Vagina (tissue), 2 donors: ENCODE results near the gene DVL1. TPM values are rescaled to one million over a fixed set of nuclear protein-coding genes. Genes with fewer than 3 reads are reported as not detected.

Experiments
- DNase-seq, 2 donors: peaks; one replicate each; pipeline ENCODE4 v3.0.0-alpha.2; 2017; ENCODE audit errors: extremely low spot score in 2 of 2
- H3K27ac ChIP-seq: fragments of 200-600 bp; sonication (generic); one replicate; pipeline ENCODE4 v1.5.1; 2019
- H3K27me3 ChIP-seq: fragments of 200-600 bp; sonication (generic); one replicate; pipeline ENCODE4 v1.5.1; 2019
- H3K36me3 ChIP-seq, 2 donors: fragments of 200-600 bp; sonication (generic); one replicate each; pipeline ENCODE4 v1.5.1; 2017 to 2019
- H3K4me1 ChIP-seq: fragments of 200-600 bp; sonication (generic); one replicate; pipeline ENCODE4 v1.5.1; 2019
- H3K4me3 ChIP-seq, 2 donors: fragments of 200-600 bp; sonication (generic); 1 replicate in 1 of 2; 2 replicates in 1 of 2; pipeline ENCODE4 v1.5.1; 2016 to 2019
- H3K9me3 ChIP-seq: fragments of 200-600 bp; sonication (generic); one replicate; pipeline ENCODE4 v1.5.1; 2019
- POLR2A ChIP-seq, 2 donors: fragments of 450-650 bp; IDR thresholded peaks; one replicate each; pipeline ENCODE4 v1.6.1; 2017; ENCODE audit warnings: antibody characterized with exemption in 2 of 2, mild to moderate bottlenecking in 2 of 2, moderate library complexity in 2 of 2
- POLR2AphosphoS5 ChIP-seq, 2 donors: sonication (generic); formaldehyde crosslinking; IDR thresholded peaks; one replicate each; pipeline ENCODE4 v1.9.0; 2017; ENCODE audit warnings: antibody characterized with exemption in 2 of 2, mild to moderate bottlenecking in 2 of 2, low read depth in 1 of 2; ENCODE audit not compliant: insufficient read depth in 1 of 2
- intact Hi-C: fragments of 100-400 bp; cut with DNase I; formaldehyde crosslinking; loops from one replicate; pipeline ENCODE4 v1.15.1; 2023
- total RNA-seq: library from RNA; depleted of rRNA; stranded (reverse); fragments of >200 nt; gene quantifications from one replicate; pipeline ENCODE4 v1.2.3, GENCODE V29; 2016
- TF ChIP-seq, protein P1 (sequence below), 3 experiments: fragments of 450-650 bp in 2 of 3; fragments of 200-600 bp in 1 of 3; sonication (generic) in 1 of 3; IDR thresholded peaks; one replicate each; pipeline ENCODE4 v1.5.1; 2017 to 2019; ENCODE audit warnings: antibody characterized with exemption in 3 of 3, mild to moderate bottlenecking in 2 of 3, moderate library complexity in 2 of 3

Gene DVL1
- total RNA-seq, 1 donor from 2014 or later = 72.4 TPM

DNA sequence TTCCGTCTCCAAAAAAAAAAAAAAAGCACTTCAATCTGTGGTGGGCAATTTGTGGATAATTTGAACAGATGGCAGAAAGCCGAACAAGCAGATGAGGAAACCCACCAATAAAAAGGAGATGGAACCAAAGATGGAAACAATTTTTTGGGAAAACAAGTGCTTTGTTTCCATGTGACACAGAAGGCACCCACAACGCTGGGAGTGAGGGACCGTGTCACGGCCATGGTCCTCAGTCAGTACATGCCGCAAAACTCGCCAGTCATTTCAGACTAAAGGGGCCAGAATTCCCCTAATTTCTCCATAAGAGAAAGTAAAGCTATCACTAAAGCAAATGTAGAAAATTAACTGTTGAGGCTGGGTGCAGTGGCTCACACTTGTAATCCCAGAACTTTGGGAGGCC is 44.9 kb upstream of the DVL1 start:
- H3K36me3 ChIP-seq = peaks cover 4 to 83% of the 10 kb centered on the region in 2 donors
- H3K9me3 ChIP-seq = no peaks in the 10 kb centered on the region
- no peak overlapping the region for H3K4me3 ChIP-seq
- no peaks in the 10 kb centered on the region for H3K27me3 ChIP-seq
- H3K27ac ChIP-seq = no peak overlapping the region
- intact Hi-C loops = no loop called here
- TF ChIP-seq POLR2AphosphoS5 (IDR thresholded peaks at IDR 0.05; ENCODE audit: insufficient read depth in 1 of 2, low read depth in 1 of 2) = no peak
- DNase-seq = no peak
- H3K4me1 ChIP-seq = peaks cover 19% of the 10 kb centered on the region

DNA sequence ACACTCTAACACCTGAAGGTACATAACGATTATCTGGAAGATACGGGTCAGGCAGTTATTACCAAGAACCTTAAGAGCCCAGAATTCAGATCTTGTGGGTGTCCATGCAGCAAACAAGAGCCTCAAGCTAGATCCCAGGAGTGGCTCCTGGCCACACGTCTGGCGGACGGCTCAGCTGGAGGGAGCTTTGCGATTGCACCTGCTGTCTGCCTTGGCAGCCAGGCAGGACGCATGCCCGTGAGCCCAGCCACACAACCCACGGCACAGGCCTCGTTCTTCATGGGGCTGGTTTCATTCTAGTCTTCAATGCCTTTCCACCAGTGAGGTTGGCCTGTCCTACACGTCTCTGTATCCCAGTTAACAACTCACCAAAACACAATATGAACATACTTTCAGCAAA is 44.2 kb upstream of the DVL1 start:
- TF ChIP-seq, protein P1, sequence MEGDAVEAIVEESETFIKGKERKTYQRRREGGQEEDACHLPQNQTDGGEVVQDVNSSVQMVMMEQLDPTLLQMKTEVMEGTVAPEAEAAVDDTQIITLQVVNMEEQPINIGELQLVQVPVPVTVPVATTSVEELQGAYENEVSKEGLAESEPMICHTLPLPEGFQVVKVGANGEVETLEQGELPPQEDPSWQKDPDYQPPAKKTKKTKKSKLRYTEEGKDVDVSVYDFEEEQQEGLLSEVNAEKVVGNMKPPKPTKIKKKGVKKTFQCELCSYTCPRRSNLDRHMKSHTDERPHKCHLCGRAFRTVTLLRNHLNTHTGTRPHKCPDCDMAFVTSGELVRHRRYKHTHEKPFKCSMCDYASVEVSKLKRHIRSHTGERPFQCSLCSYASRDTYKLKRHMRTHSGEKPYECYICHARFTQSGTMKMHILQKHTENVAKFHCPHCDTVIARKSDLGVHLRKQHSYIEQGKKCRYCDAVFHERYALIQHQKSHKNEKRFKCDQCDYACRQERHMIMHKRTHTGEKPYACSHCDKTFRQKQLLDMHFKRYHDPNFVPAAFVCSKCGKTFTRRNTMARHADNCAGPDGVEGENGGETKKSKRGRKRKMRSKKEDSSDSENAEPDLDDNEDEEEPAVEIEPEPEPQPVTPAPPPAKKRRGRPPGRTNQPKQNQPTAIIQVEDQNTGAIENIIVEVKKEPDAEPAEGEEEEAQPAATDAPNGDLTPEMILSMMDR (IDR thresholded peaks at IDR 0.05) = no peak
- TF ChIP-seq POLR2AphosphoS5 (IDR thresholded peaks at IDR 0.05; ENCODE audit: insufficient read depth in 1 of 2, low read depth in 1 of 2) = no peak
- TF ChIP-seq POLR2A (IDR thresholded peaks at IDR 0.05) = no peak
- peaks cover 4 to 90% of the 10 kb centered on the region in 2 donors for H3K36me3 ChIP-seq

DNA sequence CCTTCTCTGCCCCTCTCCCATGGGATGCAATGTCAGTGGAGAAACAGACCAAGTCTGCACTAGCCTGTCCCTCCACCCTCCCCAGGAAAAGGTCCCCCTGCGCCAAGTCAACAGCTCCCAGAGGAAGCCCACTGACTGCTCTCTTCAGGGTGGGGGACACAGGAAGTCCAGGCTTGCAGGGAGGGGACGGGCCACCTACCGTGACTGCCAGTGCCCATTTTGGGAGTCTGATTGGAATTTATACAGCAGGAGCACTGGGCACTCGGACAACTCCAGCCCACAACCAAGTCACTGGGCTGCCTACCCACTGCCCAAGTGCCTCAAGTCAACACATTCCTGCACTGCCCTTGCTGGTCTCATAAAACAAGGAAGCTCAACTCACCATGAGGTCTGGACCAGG is 43.8 kb upstream of the DVL1 start:
- no peaks in the 10 kb centered on the region for H3K9me3 ChIP-seq
- H3K36me3 ChIP-seq = peaks cover 4 to 94% of the 10 kb centered on the region in 2 donors
- H3K4me3 ChIP-seq = no peak overlapping the region
- no peaks in the 10 kb centered on the region for H3K27me3 ChIP-seq
- no peak overlapping the region for H3K27ac ChIP-seq
- intact Hi-C loops = no loop called here
- H3K4me1 ChIP-seq = peaks cover 13% of the 10 kb centered on the region
- TF ChIP-seq POLR2AphosphoS5 (IDR thresholded peaks at IDR 0.05; ENCODE audit: insufficient read depth in 1 of 2, low read depth in 1 of 2) = no peak
- TF ChIP-seq, protein P1 (IDR thresholded peaks at IDR 0.05) = no peak
- no peak for TF ChIP-seq POLR2A (IDR thresholded peaks at IDR 0.05)
- no peak for DNase-seq

More for the DNA sequence above, 44.2 kb upstream of the DVL1 start:
- no peaks in the 10 kb centered on the region for H3K9me3 ChIP-seq
- H3K4me3 ChIP-seq = no peak overlapping the region
- H3K27me3 ChIP-seq = no peaks in the 10 kb centered on the region
- intact Hi-C loops = no loop called here
- DNase-seq = no peak
- peaks cover 17% of the 10 kb centered on the region for H3K4me1 ChIP-seq
- no peak overlapping the region for H3K27ac ChIP-seq

- no peaks in the 10 kb centered on the region for H3K4me1 ChIP-seq
- peaks cover 4 to 100% of the 10 kb centered on the region in 2 donors for H3K36me3 ChIP-seq
- intact Hi-C loops = no loop called here
These were observed 42.0 kb upstream of the DVL1 start for GRCh38 chr1:1391225-1391624.

GRCh38 chr1:1390675-1391074 is 41.5 kb upstream of the DVL1 start:
- H3K27me3 ChIP-seq = no peaks in the 10 kb centered on the region
- peaks cover 4 to 100% of the 10 kb centered on the region in 2 donors for H3K36me3 ChIP-seq
- H3K4me1 ChIP-seq = no peaks in the 10 kb centered on the region
- H3K27ac ChIP-seq = no peak overlapping the region
- TF ChIP-seq, protein P1 (IDR thresholded peaks at IDR 0.05) = no peak
- no peak for TF ChIP-seq POLR2A (IDR thresholded peaks at IDR 0.05)
- TF ChIP-seq POLR2AphosphoS5 (IDR thresholded peaks at IDR 0.05; ENCODE audit: insufficient read depth in 1 of 2, low read depth in 1 of 2) = no peak
- no peak overlapping the region for H3K4me3 ChIP-seq
- H3K9me3 ChIP-seq = no peaks in the 10 kb centered on the region
- DNase-seq = no peak
- intact Hi-C loops = no loop called here

More at GRCh38 chr1:1391225-1391624, 42.0 kb upstream of the DVL1 start:
- Histone ChIP-seq H3K9me3 (no peaks in the 10 kb centered on the region), H3K27ac (no peak overlapping the region), H3K4me3 (no peak overlapping the region), H3K27me3 (no peaks in the 10 kb centered on the region)
- no peak for DNase-seq
- TF ChIP-seq POLR2AphosphoS5 (IDR thresholded peaks at IDR 0.05; ENCODE audit: insufficient read depth in 1 of 2, low read depth in 1 of 2) = no peak
- TF ChIP-seq, protein P1 (IDR thresholded peaks at IDR 0.05) = no peak
- no peak for TF ChIP-seq POLR2A (IDR thresholded peaks at IDR 0.05)
